ENCODE results near the gene HS2ST1. TPM values are rescaled to one million over a fixed set of nuclear protein-coding genes. Genes with fewer than 3 reads are reported as not detected.

Gene HS2ST1
- total RNA-seq, 1 donor from 2014 or later, result 10.7 TPM

DNA sequence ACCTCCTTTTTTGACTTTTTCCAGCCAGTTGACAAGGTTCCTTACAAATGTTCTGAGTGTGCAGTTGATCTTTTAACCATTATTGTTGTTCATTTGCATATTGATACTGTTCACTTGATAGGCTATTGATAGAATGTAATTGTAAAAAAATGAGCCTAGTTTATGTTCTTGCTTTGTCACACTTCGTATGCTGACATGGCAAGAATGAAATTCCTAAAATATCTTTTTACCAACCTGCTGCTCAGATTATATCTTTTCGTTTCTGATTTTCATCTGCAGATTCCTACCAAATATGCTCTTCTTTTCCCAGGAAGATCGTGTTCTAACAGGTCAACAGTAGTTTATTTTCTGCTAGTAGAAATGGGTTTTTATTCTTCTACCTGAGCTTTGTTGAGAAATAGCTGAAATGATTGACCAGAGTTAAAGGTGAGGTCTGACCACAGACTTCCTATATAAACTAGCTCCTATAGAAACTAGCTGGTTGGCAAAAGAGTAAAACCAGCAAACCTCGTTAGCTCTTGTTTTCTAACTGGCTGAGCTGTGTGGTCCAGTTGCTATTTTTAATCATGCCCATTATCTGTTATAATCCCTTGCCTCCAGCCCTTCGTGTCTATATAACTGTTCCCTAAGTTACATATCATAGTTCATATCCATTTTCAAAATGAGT, 174.8 kb downstream of the HS2ST1 start:
- no peak for ATAC-seq (ENCODE audit: poor library complexity)
- DNase-seq, result no peak
- intact Hi-C loops (cut with DNase I), result loop anchor here (5.0 kb wide), 1 partner anchor 257 kb away; no protein-coding TSS in a partner anchor

DNA sequence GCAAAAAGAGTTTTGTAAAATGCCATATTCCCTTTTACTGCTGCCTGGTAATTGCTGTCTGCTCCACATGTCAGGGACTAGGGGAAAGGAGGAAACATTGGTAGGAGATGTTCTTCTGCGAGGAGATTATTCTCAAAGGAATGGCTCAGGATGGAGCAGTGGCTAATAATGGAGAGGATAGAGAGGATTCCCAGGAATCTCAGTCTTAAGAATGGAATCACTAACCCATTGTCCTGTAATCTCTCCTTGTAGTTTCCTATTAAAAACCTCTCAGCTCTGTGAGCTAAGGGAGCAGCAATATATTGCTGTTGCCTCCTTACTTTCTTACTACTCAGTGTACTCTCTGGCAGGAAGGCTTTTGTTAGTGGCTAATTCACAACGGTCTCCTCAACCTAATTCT, 175.4 kb downstream of the HS2ST1 start:
- intact Hi-C loops (cut with DNase I), result loop anchor here (5.0 kb wide), 1 partner anchor 258 kb away; no protein-coding TSS in a partner anchor
- ATAC-seq (ENCODE audit: poor library complexity), result no peak
- no peak for DNase-seq

DNA sequence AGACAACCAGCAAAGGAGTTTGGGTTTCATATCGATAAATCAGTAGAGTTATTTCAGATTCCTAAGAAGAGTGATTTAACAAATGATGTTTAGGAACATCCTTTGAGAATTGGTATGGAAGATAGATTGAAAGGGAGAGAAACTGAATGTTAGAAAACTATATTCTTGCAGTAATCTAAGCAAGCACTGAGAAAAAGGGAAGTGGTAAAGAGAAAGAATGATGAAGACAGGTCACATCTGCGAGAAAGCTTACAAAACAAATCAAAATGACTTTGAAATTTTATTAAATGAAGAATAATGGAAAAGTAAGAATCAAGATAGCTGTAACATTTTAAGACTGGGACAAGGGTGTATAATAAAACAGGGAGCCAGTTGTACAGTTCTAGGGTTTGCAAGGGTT, 177.0 kb downstream of the HS2ST1 start:
- no peak for DNase-seq
- ATAC-seq (ENCODE audit: poor library complexity), result no peak
- intact Hi-C loops (cut with DNase I), result no loop called here

DNA sequence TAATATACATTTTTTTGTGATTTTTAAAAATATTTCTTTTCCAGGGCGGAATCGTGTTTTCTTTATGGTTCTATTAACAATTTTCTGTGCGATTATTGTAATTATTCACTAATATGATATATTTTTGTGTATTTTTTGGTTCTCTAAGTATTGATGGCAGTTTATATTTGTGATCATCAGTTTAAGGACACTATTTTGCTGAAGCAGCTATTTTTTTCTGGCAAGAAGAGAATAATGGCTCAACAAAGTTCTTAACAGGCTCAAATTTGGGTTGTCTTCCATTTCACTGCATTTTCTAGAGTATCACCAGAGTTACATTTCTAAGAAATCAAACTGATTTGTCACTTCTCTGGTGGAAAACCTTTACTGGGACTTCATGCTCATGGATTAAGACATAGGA, 178.4 kb downstream of the HS2ST1 start:
- DNase-seq (no peak), ATAC-seq (ENCODE audit: poor library complexity) (no peak)
- intact Hi-C loops (cut with DNase I), result no loop called here

DNA sequence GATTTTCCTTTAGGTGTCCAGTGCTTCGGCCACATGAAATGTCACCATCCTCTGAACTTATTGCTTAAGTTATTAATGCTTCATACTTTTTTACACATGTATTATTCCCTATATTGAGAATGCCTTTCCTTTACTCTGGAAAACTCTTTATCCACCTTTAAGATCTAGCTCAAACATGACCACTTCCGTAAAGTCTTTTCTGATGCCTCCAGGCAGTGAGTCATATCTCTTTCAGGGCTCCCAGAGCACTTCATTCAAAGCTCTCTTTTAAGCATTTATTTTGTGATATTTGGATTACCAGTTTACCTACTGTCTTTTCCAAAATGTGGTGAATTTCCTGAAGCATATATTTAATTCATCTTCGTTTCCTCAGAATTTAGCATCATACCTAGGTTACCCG, 178.9 kb downstream of the HS2ST1 start:
- ATAC-seq (ENCODE audit: poor library complexity) (no peak), DNase-seq (no peak)
- intact Hi-C loops (cut with DNase I), result no loop called here

DNA sequence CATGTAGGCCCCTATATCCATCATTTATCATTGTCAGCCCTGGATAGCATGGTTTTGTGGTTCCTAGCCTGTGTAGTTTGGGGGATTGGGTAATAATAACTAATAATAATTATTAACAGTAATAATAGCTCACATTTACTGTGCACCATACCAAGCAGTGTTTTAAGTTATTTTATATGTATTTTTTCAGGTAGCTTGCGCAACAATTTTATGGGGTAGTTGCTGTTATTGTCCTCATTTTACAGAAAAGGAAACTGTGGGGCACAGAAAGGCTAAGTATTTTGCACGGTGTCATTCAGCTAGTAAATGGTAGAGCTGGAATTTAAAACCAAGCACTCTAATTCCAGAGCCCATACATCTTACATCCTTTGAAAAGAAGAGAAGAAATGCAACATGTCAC, 179.8 kb downstream of the HS2ST1 start:
- intact Hi-C loops (cut with DNase I), result no loop called here
- DNase-seq (no peak), ATAC-seq (ENCODE audit: poor library complexity) (no peak)

DNA sequence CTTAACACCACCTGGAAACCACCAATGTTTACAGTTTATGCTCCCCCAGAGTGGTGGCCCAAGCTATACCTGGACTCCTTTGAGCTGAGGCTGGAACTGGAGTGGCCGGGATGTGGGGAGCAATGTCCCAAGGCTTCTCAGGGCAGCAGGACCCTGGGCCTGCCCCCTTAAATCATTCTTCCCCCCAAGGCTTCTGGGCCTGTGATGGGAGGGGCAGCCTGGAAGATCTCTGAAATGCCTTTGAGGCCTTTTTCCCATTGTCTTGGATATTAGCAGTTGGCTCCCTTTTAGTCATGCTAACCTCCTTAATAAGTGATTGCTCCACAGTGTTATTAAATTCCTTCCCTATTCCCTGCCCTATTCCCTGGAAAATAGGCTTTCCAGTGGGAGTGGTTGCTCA, 185.8 kb downstream of the HS2ST1 start:
- intact Hi-C loops (cut with DNase I), result no loop called here
- ATAC-seq (ENCODE audit: poor library complexity), result no peak
- DNase-seq, result no peak

DNA sequence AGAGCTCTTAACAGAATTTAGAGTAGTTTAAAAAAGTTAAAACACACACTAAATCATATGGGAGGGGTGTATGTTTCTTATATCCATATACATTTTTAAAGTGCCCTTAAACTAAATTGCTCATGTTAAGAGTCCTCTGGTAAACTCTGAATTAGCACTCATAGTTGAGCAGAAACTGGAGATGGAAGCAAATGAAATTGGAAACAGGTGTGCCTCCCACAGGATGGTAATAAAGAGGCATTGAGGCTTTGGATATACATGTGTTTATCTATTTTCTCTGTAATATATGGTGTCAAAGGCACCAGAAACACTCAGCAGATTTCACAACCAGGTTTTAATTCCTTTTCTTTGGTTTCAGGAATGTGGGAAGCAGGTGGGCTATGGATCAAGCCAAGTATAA, 188.6 kb downstream of the HS2ST1 start:
- no peak for ATAC-seq (ENCODE audit: poor library complexity)
- intact Hi-C loops (cut with DNase I), result no loop called here
- DNase-seq, result no peak

DNA sequence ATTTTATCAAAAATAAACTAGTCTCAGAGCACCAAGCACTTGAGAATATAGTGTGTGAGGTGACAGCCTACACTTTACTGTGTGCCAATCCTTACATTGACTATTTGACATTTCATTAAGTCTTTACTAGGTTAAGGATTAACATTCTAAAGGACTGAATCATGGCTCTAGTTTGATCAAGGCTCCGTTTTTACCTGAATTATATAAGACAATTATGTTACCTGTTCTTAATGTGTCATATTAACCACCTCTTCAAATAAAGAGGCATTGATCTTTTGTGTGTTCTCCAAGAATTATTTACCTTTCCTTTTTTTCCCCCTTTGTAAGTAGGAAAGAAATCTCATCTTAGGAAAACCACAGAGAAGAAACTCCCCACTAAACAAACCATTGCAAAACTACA, 189.7 kb downstream of the HS2ST1 start:
- no peak for ATAC-seq (ENCODE audit: poor library complexity)
- DNase-seq, result no peak
- intact Hi-C loops (cut with DNase I), result no loop called here

DNA sequence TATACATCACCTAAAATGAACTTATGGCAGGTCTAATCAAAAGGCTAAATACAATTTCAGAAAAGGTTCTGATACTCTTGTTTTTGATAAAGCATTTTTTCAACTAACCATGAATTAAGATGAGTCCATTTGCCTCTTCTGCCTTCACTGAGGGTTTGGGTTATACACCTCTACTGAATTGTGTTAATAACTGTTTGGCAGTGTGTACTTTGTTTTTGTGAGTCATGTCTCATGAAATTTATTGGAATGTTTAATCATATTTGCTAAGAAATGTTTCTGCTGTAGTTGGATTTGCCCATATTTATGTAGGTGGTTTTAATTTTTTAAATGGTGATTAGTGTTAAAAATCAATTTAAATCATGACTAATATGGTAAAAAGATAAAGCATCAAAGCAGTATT, 190.5 kb downstream of the HS2ST1 start:
- intact Hi-C loops (cut with DNase I), result no loop called here
- ATAC-seq (ENCODE audit: poor library complexity), result no peak
- no peak for DNase-seq

DNA sequence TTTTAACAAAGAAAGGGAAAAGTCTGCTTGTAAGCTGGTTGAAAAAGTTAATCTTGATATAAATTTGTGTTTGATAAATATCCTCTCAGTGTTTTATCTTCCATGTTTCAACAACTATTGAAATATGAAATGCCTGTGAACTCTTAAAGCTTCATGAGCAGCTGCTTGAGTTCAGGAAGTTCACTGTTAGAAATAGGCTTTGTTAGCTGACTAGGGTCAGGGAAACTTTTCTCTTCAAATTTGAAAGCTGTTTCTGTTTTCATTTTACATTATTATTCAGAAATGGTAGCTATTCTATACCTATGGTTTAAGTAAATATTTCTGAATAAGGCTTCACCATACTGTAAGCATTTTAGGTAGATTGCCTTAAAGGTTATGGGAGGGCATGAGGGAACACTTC, 191.7 kb downstream of the HS2ST1 start:
- ATAC-seq (ENCODE audit: poor library complexity) (no peak), DNase-seq (no peak)
- intact Hi-C loops (cut with DNase I), result no loop called here

DNA sequence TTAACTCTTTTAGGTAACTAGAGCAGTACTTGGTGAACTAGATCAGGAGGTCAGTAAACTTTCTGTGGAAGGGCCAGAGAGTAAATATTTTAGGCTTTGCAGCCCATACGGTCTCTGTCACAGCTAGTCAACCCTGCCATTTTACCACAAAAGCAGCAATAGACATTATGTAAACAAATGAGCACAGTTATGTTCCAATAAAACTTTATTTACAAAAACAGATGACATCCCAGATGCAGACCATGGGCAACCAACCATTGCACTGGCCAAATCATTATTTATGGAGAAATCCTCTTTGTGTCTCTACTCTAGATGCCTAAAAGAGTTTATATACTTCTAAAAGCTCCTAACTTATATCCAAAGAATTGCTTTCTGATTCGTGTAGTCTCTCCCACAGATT, 192.4 kb downstream of the HS2ST1 start:
- no peak for DNase-seq
- ATAC-seq (ENCODE audit: poor library complexity), result no peak
- intact Hi-C loops (cut with DNase I), result no loop called here

DNA sequence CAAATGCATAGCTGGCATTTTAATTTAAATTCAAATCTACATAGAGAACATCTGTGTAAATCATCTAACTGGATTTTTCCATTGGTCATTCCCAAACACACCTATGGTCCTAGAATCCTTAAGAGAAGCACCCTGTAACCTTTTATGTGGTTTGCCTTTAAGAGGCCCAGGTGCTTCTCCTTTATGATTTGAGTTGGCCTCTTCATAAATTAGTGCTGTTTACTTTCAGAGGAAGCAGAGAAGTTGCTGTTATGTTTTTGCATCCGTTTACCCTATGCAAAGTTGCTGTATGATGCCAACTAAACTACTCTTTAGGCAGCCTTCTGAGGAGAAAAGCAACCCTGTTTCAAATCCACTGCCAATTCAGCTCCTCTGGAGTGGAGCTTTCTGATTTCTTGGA, 193.8 kb downstream of the HS2ST1 start:
- intact Hi-C loops (cut with DNase I), result no loop called here
- no peak for DNase-seq
- no peak for ATAC-seq (ENCODE audit: poor library complexity)

DNA sequence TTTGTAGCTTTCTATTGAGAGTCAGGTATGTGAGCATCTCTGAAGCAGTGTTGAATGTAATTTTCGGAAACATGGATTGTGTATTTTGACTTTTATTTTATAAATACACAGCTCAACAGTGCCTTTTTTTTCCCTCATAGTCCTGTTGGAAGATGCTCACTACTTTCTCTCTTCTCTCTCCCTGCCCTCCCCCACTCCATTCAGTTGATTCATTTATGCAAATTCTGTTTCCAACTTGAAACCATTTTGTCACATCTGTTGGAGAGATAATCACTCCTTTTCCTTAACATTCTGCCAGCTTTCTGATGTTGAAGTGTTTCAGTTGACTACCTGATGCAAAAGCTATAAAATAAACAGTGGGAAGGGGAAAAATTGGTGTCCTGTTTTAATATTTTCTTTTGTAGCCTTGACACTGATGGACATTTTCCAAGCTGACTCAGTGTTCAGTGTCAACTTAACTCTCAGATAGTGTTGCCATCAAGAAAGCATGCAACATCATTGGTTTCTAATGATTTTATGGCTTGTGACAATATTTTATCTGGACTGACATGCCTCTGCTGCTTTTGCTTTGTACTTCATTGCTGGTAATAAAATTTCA, 194.5 kb downstream of the HS2ST1 start:
- ATAC-seq (ENCODE audit: poor library complexity), result no peak
- intact Hi-C loops (cut with DNase I), result no loop called here
- DNase-seq, result no peak

DNA sequence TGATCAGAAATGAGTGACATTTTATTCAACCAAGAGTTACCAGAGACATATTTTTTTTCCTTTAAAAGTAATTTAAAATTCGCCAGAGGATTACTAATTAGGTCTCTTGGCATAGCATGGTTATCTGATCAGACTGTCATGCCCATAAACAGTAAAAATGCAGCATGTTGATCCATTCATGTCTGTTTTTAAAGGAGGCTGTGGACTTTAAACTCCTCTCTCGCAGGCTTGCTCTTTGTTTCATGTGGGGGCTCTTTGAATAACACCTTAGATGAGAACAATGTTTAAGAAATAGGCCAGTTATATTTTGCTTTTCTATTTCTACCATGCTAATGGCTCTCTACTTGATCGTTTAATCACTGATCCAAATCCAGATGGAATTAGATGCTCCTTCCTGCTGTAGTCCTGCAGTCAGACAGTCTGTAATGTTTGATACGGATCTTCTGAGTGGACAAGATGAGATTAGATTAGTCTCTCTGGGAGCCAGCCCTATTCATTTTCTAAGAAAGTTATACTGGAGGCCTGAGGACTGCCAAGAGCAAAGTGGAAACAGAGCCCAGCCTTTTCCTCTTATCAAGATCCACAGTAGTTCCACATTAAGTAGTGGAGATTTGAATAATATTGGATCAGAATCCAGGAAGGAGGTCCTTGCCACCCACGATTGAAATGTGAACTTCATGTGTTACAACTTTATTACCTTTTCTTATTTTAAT, 197.4 kb downstream of the HS2ST1 start:
- intact Hi-C loops (cut with DNase I), result no loop called here
- ATAC-seq (ENCODE audit: poor library complexity) (no peak), DNase-seq (no peak)

DNA sequence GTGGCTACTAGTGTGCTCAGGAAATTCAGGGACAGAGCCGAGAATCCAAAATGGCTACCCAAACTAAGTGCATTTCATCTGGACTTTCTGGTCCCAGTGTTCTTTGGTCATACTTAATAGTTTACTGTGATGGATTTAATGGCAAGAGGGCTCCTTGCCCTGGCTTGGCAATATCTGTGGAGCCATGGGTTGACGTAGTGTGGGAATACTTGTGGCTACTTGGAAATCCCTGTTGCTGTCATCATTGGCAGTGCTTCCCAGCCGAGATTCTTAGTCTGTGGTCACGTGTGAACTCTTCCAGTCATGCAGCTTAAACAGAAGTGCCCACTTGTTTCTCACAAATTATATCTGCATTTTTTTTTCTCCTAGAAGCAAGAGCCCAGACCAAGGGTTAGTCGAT, 198.9 kb downstream of the HS2ST1 start:
- DNase-seq (peak; percentile 52), ATAC-seq (ENCODE audit: poor library complexity) (peak; percentile 83)
- intact Hi-C loops (cut with DNase I), result no loop called here

DNA sequence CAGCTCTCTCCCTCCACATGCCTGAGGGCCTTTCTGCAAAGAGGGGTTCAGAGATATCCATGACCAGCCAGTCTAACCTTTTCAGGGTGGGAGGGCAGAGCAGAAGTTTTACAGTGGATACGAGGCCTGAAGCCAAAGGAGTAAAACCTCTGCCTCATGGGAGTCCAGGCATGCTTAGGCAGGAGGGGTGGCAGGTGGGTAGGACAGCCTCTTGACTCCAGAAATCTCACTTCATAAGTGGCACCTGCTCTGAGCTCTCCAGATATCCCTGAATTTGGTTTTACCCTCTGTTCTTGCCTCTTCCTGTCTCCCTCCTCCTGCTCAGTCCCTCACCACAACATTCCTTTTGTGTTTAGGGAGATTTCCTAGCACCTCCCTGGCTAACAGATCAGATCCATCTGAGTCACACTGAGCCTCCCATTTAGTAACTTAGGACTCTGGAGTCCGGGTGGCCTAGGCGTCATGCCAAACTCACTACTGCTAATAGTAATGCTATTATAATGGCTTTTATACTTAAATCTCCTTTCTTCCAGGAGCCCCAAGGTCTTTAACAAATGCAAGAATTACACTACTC, 201.0 kb downstream of the HS2ST1 start:
- ATAC-seq (ENCODE audit: poor library complexity), result no peak
- intact Hi-C loops (cut with DNase I), result no loop called here

DNA sequence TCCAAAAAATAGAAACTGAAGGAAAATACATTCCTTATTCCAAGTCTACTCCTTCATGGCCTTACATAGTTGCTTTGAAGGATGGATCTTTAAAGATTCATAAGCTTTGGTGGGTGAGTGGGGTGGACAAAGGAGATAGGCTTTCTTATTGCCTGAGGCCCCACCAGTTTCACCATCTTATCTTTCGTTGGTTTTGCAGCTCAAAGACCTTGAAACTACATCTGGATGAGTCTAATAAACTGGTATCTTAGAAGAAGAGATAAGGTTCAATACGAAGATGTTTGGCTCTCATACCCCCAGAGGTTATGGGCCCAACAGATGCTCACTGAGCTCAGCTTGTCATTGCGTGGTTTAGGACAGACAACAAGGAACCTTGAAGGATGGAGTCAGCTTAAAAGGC, 201.5 kb downstream of the HS2ST1 start:
- no peak for DNase-seq
- ATAC-seq (ENCODE audit: poor library complexity), result no peak
- intact Hi-C loops (cut with DNase I), result no loop called here

More for the DNA sequence above, 201.0 kb downstream of the HS2ST1 start:
- peak; percentile 49 for DNase-seq

DNA sequence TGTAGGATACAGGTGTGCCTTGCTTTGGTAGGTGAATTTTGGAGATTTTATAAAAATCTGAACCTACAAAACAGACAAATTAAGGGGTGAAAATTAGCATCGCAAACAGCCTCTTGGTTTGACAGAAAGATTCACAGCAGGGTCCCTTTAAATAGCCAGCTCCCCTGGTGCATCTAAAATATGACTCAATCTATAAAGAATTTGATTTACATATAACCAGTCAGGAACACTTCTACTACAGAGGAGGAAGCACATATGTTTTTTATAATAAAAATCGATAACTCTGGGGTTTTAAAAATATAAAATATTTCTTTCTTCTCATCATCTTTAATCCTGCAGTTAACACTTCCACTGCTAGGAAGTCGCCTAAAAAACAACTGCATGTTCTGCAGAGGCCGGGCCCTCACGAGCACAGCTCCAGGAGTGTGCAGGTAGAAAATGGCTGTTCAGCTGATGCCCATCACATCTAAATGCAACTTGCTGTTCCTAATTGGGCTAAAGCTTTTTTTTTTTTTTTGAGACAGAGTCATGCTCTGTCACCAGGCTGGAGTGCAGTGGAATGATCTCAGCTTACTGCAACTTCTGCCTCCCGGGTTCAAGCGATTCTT, 203.4 kb downstream of the HS2ST1 start:
- no peak for DNase-seq
- no peak for ATAC-seq (ENCODE audit: poor library complexity)
- intact Hi-C loops (cut with DNase I), result no loop called here
